SK-N-SH treated with all-trans-retinoic acid at 6 μM for 48 hours (cell line): ENCODE measurements around the gene ENC1.

ENCODE experiments used
- ATAC-seq: fragments of 200-7000 bp; cut with Tn5 transposase; 3 replicates; pipeline ENCODE4 v1.9.1; 2020; ENCODE audit warnings: mild to moderate bottlenecking, moderate library complexity
- BACH2 ChIP-seq: fragments of 250-450 bp; sonication (Bioruptor Pico); IDR thresholded peaks from 2 replicates; pipeline ENCODE4 v1.9.0; 2021; ENCODE audit warnings: mild to moderate bottlenecking, borderline replicate concordance
- CSDC2 ChIP-seq: fragments of 250-450 bp; sonication (Bioruptor Pico); IDR thresholded peaks from 2 replicates; pipeline ENCODE4 v1.5.0; 2020; ENCODE audit warnings: mild to moderate bottlenecking, moderate library complexity
- ESRRG ChIP-seq: fragments of 250-450 bp; sonication (Bioruptor Pico); IDR thresholded peaks from 2 replicates; pipeline ENCODE4 v1.6.1; 2021; ENCODE audit warnings: mild to moderate bottlenecking
- GLIS3 ChIP-seq: fragments of 250-450 bp; sonication (Bioruptor Pico); IDR thresholded peaks from 2 replicates; pipeline ENCODE4 v1.5.0; 2020; ENCODE audit warnings: mild to moderate bottlenecking, moderate library complexity
- ISL1 ChIP-seq: fragments of 250-450 bp; sonication (Bioruptor Pico); IDR thresholded peaks from 2 replicates; pipeline ENCODE4 v2.1.2; 2022; ENCODE audit warnings: mild to moderate bottlenecking, moderate library complexity
- OSR1 ChIP-seq: fragments of 250-450 bp; sonication (Bioruptor Pico); IDR thresholded peaks from 2 replicates; pipeline ENCODE4 v1.8.0; 2022; ENCODE audit warnings: moderate library complexity, mild to moderate bottlenecking, inconsistent platforms
- POU6F1 ChIP-seq: fragments of 250-450 bp; sonication (Bioruptor Pico); IDR thresholded peaks from 2 replicates; pipeline ENCODE4 v1.8.0; 2021; ENCODE audit warnings: low read depth, mild to moderate bottlenecking, moderate library complexity, borderline replicate concordance
- PPARA ChIP-seq: fragments of 250-450 bp; sonication (Bioruptor Pico); IDR thresholded peaks from 2 replicates; pipeline ENCODE4 v1.5.0; 2020; ENCODE audit warnings: mild to moderate bottlenecking, borderline replicate concordance
- SNAI2 ChIP-seq: fragments of 250-450 bp; sonication (Bioruptor Pico); IDR thresholded peaks from 2 replicates; pipeline ENCODE4 v1.5.0; 2020; ENCODE audit warnings: mild to moderate bottlenecking, moderate library complexity
- TCF4 ChIP-seq: fragments of 250-450 bp; sonication (Bioruptor Pico); IDR thresholded peaks from 2 replicates; pipeline ENCODE4 v1.8.0; 2021; ENCODE audit warnings: mild to moderate bottlenecking, moderate library complexity, borderline replicate concordance
- TSHZ2 ChIP-seq: fragments of 250-450 bp; sonication (Bioruptor Pico); IDR thresholded peaks from 2 replicates; pipeline ENCODE4 v1.5.0; 2020; ENCODE audit warnings: mild to moderate bottlenecking, moderate library complexity
- ZC3H10 ChIP-seq: fragments of 250-450 bp; sonication (Bioruptor Pico); IDR thresholded peaks from 2 replicates; pipeline ENCODE4 v1.5.1; 2021; ENCODE audit warnings: mild to moderate bottlenecking, moderate library complexity
- ZNF70 ChIP-seq: fragments of 450-650 bp; formaldehyde crosslinking; IDR thresholded peaks from 2 replicates; pipeline ENCODE4 v1.5.0; 2020; ENCODE audit warnings: mild to moderate bottlenecking, moderate library complexity
- ZNF8 ChIP-seq: fragments of 450-650 bp; formaldehyde crosslinking; IDR thresholded peaks from 2 replicates; pipeline ENCODE4 v1.5.0; 2020; ENCODE audit warnings: mild to moderate bottlenecking, moderate library complexity
- TF ChIP-seq, protein P1 (sequence below): fragments of 250-450 bp; sonication (Bioruptor Pico); IDR thresholded peaks from 2 replicates; pipeline ENCODE4 v1.5.1; 2021; ENCODE audit warnings: mild to moderate bottlenecking, moderate library complexity
- TF ChIP-seq, protein P2 (sequence below): fragments of 250-450 bp; sonication (Bioruptor Pico); IDR thresholded peaks from 2 replicates; pipeline ENCODE4 v1.5.1; 2020; ENCODE audit warnings: low read depth, mild to moderate bottlenecking, moderate library complexity
- TF ChIP-seq, protein P3 (sequence below): fragments of 250-450 bp; sonication (Bioruptor Pico); IDR thresholded peaks from 2 replicates; pipeline ENCODE4 v1.8.0; 2020; ENCODE audit warnings: mild to moderate bottlenecking, moderate library complexity, borderline replicate concordance

ENC1 gene

DNA sequence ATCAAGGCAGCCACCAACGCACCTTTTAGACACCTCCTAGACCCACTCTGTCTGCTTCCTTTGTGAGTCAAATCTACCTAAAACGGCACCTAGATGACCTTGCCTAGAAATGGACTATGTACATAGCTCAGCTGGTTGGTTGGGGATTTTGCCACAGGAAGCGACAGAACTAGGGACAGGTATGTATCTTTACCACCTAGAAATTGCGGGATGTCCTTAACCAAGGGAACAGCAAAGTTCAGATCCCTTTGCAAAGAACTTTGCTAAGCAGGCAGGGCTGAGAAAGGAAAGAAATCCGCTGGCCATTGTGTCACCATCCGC is 2.0 kb upstream of the ENC1 start (continued):
- TF ChIP-seq POU6F1 (CRISPR knock-in tag) (no peak), ESRRG (CRISPR knock-in tag) (no peak)

- peak; percentile 29 for ATAC-seq
- TF ChIP-seq SNAI2 (CRISPR knock-in tag) = no peak
- TF ChIP-seq, protein P1, sequence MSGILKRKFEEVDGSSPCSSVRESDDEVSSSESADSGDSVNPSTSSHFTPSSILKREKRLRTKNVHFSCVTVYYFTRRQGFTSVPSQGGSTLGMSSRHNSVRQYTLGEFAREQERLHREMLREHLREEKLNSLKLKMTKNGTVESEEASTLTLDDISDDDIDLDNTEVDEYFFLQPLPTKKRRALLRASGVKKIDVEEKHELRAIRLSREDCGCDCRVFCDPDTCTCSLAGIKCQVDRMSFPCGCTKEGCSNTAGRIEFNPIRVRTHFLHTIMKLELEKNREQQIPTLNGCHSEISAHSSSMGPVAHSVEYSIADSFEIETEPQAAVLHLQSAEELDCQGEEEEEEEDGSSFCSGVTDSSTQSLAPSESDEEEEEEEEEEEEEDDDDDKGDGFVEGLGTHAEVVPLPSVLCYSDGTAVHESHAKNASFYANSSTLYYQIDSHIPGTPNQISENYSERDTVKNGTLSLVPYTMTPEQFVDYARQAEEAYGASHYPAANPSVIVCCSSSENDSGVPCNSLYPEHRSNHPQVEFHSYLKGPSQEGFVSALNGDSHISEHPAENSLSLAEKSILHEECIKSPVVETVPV (CRISPR knock-in tag) = no peak
- TF ChIP-seq ZNF70 (CRISPR knock-in tag) = no peak
- no peak for TF ChIP-seq TSHZ2 (CRISPR knock-in tag)
- TF ChIP-seq PPARA (CRISPR knock-in tag) = no peak
- no peak for TF ChIP-seq ZC3H10
- no peak for TF ChIP-seq OSR1
- TF ChIP-seq ISL1 (CRISPR knock-in tag) = no peak
- no peak for TF ChIP-seq GLIS3
- TF ChIP-seq, protein P2, sequence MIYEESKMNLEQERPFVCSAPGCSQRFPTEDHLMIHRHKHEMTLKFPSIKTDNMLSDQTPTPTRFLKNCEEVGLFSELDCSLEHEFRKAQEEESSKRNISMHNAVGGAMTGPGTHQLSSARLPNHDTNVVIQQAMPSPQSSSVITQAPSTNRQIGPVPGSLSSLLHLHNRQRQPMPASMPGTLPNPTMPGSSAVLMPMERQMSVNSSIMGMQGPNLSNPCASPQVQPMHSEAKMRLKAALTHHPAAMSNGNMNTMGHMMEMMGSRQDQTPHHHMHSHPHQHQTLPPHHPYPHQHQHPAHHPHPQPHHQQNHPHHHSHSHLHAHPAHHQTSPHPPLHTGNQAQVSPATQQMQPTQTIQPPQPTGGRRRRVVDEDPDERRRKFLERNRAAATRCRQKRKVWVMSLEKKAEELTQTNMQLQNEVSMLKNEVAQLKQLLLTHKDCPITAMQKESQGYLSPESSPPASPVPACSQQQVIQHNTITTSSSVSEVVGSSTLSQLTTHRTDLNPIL (CRISPR knock-in tag) = no peak
- TF ChIP-seq, protein P3, sequence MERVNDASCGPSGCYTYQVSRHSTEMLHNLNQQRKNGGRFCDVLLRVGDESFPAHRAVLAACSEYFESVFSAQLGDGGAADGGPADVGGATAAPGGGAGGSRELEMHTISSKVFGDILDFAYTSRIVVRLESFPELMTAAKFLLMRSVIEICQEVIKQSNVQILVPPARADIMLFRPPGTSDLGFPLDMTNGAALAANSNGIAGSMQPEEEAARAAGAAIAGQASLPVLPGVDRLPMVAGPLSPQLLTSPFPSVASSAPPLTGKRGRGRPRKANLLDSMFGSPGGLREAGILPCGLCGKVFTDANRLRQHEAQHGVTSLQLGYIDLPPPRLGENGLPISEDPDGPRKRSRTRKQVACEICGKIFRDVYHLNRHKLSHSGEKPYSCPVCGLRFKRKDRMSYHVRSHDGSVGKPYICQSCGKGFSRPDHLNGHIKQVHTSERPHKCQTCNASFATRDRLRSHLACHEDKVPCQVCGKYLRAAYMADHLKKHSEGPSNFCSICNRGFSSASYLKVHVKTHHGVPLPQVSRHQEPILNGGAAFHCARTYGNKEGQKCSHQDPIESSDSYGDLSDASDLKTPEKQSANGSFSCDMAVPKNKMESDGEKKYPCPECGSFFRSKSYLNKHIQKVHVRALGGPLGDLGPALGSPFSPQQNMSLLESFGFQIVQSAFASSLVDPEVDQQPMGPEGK = no peak
- no peak for TF ChIP-seq BACH2
- no peak for TF ChIP-seq ZNF8 (CRISPR knock-in tag)
- TF ChIP-seq, all 23 proteins: peak for 0
These were observed 1.4 kb upstream of the ENC1 start for GRCh38 chr5:74641735-74642542.

DNA sequence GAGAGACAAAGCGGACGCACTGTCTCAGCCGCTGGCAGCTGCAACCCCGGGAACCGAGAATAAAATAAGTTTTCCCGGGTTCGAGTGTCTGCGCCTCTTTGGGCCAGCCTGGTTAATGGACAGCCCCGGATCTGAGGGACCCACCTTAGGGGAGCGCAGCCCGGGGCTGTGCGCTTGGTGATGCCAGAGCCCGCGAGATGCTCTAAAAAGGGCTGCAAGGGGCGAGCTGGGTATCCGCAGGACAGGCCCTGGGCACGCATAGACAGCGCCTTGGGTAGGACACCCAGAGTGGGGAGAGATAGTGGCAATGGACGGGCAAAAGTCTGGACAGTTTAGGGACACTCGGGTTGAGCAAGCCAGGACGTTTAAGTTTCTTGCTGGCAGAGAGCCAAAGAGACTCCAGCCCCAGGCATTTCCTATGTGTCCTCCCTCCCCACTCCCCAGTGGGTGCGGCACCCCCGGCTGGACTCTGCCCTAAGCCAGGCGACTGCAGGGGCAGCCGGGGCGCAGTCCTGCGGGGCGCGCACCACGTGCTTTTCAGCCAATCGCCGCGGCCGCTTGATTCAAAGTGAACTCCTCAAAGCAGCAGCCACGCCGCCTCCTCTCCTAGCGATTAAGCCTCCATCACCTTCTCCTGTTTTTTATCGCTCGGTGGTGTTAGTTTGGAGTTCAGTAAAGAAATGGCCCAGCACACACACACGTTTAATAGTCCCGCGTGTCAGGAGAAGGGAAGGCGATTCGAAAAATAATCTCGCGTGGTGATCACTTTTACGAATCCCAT is 616 bp upstream of the ENC1 start:
- no peak for TF ChIP-seq CSDC2 (CRISPR knock-in tag)
- TF ChIP-seq TCF4 (CRISPR knock-in tag) = 0 out of 2 replicates have a peak, but pooled peaks have one; percentile 9
- ATAC-seq = peak; percentile 61

GRCh38 chr5:74639807-74640449 is 600 bp downstream of the ENC1 start:
- ATAC-seq = peak; percentile 65
- TF ChIP-seq CSDC2 (CRISPR knock-in tag) (no peak), ISL1 (CRISPR knock-in tag) (no peak)
